HCT116 (cell line): ENCODE results near the gene PPP2R3A.

ENCODE experiments used
- CTCF ChIP-seq, 3 experiments: fragments of 200-600 bp in 1 of 3; sonication (generic) in 1 of 3; IDR thresholded peaks in 2 of 3; conservative IDR thresholded peaks in 1 of 3; 2 replicates each; pipeline ENCODE4 v1.5.1; 2012 to 2017; ENCODE audit warnings: low read depth in 2 of 3, low read length in 2 of 3, antibody characterized with exemption in 1 of 3, borderline replicate concordance in 1 of 3, control low read depth in 1 of 3, mild to moderate bottlenecking in 1 of 3, mixed read lengths in 1 of 3, mixed run types in 1 of 3, moderate library complexity in 1 of 3; ENCODE audit not compliant: insufficient read depth in 1 of 3
- FOSL1 ChIP-seq: IDR thresholded peaks from 2 replicates; pipeline ENCODE4 v1.6.1; 2012; ENCODE audit warnings: low read depth
- POLR2A ChIP-seq: IDR thresholded peaks from 2 replicates; pipeline ENCODE4 v1.7.0; 2011; ENCODE audit warnings: borderline replicate concordance; ENCODE audit not compliant: insufficient read depth, insufficient read length; ENCODE audit errors: extremely low read depth
- ZNF274 ChIP-seq: fragments of 200-500 bp; sonication (Bioruptor generic); IDR thresholded peaks from 2 replicates; pipeline ENCODE4 v1.6.1; 2014; ENCODE audit warnings: mild to moderate bottlenecking, low read depth, low read length, inconsistent platforms

- TF ChIP-seq FOSL1 (no peak), ZNF274 (no peak), CTCF (IDR thresholded peaks at IDR 0.05 in 2 of 3, conservative IDR thresholded peaks at IDR 0.05 in 1 of 3; ENCODE audit: borderline replicate concordance in 1 of 3, insufficient read depth in 1 of 3, low read depth in 2 of 3, low read length in 2 of 3) (no peak), POLR2A (no peak)
Measured at GRCh38 chr3:136069933-136070332, 104.4 kb downstream of the PPP2R3A start.
